Stimulated activated CD8-positive, alpha-beta memory T cell treated with anti-CD3 and anti-CD28 coated beads, Interleukin-15, amount 100 ng/mL, for 24 hours (primary cell): Measurements from ENCODE around the gene KRTAP4-3.
"Not testable (repeated sequence)": the region's sequence is repeated elsewhere in the genome, so short reads cannot be mapped to it uniquely, and the experiment has no call there.

Experiments
- DNase-seq: peaks from one replicate; pipeline ENCODE4 v3.0.0-alpha.2; 2020; ENCODE audit warnings: low read depth

KRTAP4-3 gene

GRCh38 chr17:41168121-41168520 lies at the start of gene KRTAP4-3:
KRTAP4-3 (minus strand) TSS chr17:41168221; CDS start chr17:41168172, 49 bp downstream.
- no peak for DNase-seq

- no peak for DNase-seq
Observed at GRCh38 chr17:41215681-41216080, 47.7 kb upstream of the KRTAP4-3 start.

GRCh38 chr17:41212524-41213169 lies 44.6 kb upstream of the KRTAP4-3 start:
- no peak for DNase-seq

- DNase-seq: no peak
Observed at GRCh38 chr17:41211845-41212466, 43.9 kb upstream of the KRTAP4-3 start.

GRCh38 chr17:41199421-41200078 lies 31.5 kb upstream of the KRTAP4-3 start:
- no peak for DNase-seq

GRCh38 chr17:41196068-41196467 lies 28.0 kb upstream of the KRTAP4-3 start:
- no peak for DNase-seq

- no peak for DNase-seq
Observed at GRCh38 chr17:41190328-41190727, 22.3 kb upstream of the KRTAP4-3 start.

- not testable (repeated sequence) for DNase-seq
Observed at GRCh38 chr17:41189837-41190318, 21.9 kb upstream of the KRTAP4-3 start, which contains the start of gene KRTAP9-1. KRTAP9-1 (plus strand) TSS chr17:41189887; CDS start chr17:41189887, 0 bp downstream.

GRCh38 chr17:41186872-41187271 lies 18.9 kb upstream of the KRTAP4-3 start:
- DNase-seq: no peak

GRCh38 chr17:41185001-41185400 lies 17.0 kb upstream of the KRTAP4-3 start:
- no peak for DNase-seq

- DNase-seq: no peak
Observed at GRCh38 chr17:41184480-41184961, 16.5 kb upstream of the KRTAP4-3 start, which contains the start of gene KRTAP4-1. KRTAP4-1 (minus strand) TSS chr17:41184911; CDS start chr17:41184854, 57 bp downstream.

- DNase-seq: no peak
Observed at GRCh38 chr17:41178843-41179616, 11.0 kb upstream of the KRTAP4-3 start.

GRCh38 chr17:41178341-41178740 lies 10.3 kb upstream of the KRTAP4-3 start:
- DNase-seq: no peak

GRCh38 chr17:41177727-41178271 lies 9.8 kb upstream of the KRTAP4-3 start, which contains the start of gene KRTAP4-2:
KRTAP4-2 (minus strand) TSS chr17:41178221; CDS start chr17:41178164, 57 bp downstream.
- no peak for DNase-seq

- DNase-seq: no peak
Observed at GRCh38 chr17:41176744-41177387, 8.8 kb upstream of the KRTAP4-3 start.

GRCh38 chr17:41171886-41172285 lies 3.9 kb upstream of the KRTAP4-3 start:
- DNase-seq: no peak

GRCh38 chr17:41167561-41167960 lies 460 bp downstream of the KRTAP4-3 start:
- no peak for DNase-seq

- no peak for DNase-seq
Observed at GRCh38 chr17:41163828-41164227, 4.2 kb downstream of the KRTAP4-3 start.

- no peak for DNase-seq
Observed at GRCh38 chr17:41160648-41161047, 7.4 kb downstream of the KRTAP4-3 start, which contains the start of gene KRTAP4-4. KRTAP4-4 (minus strand) TSS chr17:41160748; CDS start chr17:41160691, 57 bp downstream.

GRCh38 chr17:41160190-41160589 lies 7.8 kb downstream of the KRTAP4-3 start:
- DNase-seq: not testable (repeated sequence)

GRCh38 chr17:41153856-41154255 lies 14.2 kb downstream of the KRTAP4-3 start:
- DNase-seq: no peak
